SK-N-SH treated with all-trans-retinoic acid at 6 μM for 48 hours (cell line): Measurements from ENCODE around the gene PKDCC.

Experiments
- ARNTL ChIP-seq: fragments of 450-650 bp; formaldehyde crosslinking; IDR thresholded peaks from 2 replicates; pipeline ENCODE4 v1.5.0; 2020; ENCODE audit warnings: low read depth, mild to moderate bottlenecking, moderate library complexity, borderline replicate concordance
- RARB ChIP-seq: fragments of 250-450 bp; sonication (Bioruptor Pico); IDR thresholded peaks from 2 replicates; pipeline ENCODE4 v1.8.0; 2021; ENCODE audit warnings: mild to moderate bottlenecking, moderate library complexity
- ZNF565 ChIP-seq: fragments of 450-650 bp; formaldehyde crosslinking; conservative IDR thresholded peaks from 2 replicates; pipeline ENCODE4 v1.5.0; 2020; ENCODE audit warnings: low read depth, mild to moderate bottlenecking, moderate library complexity
- ZNF70 ChIP-seq: fragments of 450-650 bp; formaldehyde crosslinking; IDR thresholded peaks from 2 replicates; pipeline ENCODE4 v1.5.0; 2020; ENCODE audit warnings: mild to moderate bottlenecking, moderate library complexity
- TF ChIP-seq, protein P1 (sequence below): fragments of 250-450 bp; sonication (Bioruptor Pico); IDR thresholded peaks from 2 replicates; pipeline ENCODE4 v1.5.1; 2020; ENCODE audit warnings: low read depth, mild to moderate bottlenecking, moderate library complexity

DNA sequence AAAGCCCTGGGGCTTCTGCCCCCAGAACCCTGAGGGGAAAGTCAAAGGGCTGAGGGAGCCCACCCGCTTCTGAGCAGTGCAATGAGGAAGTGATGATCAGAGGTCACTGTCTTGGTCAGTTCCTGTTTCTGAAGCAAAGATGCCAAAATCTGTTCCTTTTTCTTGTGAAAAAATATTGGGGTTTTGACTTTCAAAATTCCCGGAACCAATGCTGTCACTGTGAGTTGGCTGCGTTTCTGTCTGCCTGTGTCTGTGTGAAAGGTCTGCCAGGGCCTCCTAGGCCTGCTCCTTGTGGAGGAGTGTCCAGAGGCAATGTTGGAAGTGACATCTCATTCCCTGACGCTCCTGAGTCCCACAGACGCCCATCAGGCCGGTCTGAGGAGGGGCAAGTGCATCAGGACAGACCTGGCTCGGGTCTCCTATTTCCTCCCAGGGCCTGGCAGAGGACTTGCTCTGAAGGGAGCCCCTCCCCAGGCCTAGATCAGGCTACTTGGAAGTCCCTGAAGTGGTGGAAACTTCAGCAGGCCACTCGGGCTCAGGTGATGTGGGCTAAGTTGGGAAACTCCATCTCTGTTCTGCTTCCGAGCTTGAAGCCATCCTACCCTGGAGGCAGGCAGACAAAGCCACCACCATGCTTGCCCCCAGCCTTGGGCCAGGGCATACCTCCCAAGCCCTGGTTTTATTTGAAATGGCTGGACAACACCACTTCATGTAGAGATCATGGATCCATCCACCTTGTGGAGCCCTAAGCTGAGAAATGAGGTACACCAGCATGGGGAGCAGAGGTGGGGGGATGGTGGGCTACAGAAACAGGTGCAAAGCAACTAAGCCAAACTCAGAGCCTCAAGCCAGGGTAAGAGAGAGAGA, 51.0 kb downstream of the PKDCC start:
- TF ChIP-seq, protein P1, sequence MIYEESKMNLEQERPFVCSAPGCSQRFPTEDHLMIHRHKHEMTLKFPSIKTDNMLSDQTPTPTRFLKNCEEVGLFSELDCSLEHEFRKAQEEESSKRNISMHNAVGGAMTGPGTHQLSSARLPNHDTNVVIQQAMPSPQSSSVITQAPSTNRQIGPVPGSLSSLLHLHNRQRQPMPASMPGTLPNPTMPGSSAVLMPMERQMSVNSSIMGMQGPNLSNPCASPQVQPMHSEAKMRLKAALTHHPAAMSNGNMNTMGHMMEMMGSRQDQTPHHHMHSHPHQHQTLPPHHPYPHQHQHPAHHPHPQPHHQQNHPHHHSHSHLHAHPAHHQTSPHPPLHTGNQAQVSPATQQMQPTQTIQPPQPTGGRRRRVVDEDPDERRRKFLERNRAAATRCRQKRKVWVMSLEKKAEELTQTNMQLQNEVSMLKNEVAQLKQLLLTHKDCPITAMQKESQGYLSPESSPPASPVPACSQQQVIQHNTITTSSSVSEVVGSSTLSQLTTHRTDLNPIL (CRISPR knock-in tag) = no peak
- TF ChIP-seq ZNF565 (CRISPR knock-in tag) (no peak), ARNTL (no peak), RARB (CRISPR knock-in tag) (no peak), ZNF70 (no peak)
